ENCODE measurements around the gene CNTN5.

DNA sequence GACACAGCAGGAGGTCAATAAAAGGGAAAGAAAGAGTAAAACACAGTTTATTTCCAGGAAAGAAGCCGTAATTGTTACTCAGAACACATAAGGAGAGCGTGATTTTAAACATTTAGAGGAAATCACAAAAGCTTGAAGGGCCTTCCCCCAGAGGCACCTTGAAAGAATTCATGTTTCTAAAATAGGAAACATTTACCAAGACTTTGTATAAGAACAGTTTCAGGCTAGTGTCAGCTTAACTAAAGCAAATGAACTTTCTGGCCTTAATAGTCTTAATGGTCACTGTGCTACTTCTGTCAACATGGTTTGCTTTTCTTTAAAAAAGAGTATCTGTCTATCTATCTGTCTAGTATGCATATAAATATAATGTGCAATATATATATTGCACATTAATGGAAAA is 208.8 kb downstream of the CNTN5 start:
- TF ChIP-seq POLR2A (IDR thresholded peaks at IDR 0.05) = no peak
- TF ChIP-seq, protein P1, sequence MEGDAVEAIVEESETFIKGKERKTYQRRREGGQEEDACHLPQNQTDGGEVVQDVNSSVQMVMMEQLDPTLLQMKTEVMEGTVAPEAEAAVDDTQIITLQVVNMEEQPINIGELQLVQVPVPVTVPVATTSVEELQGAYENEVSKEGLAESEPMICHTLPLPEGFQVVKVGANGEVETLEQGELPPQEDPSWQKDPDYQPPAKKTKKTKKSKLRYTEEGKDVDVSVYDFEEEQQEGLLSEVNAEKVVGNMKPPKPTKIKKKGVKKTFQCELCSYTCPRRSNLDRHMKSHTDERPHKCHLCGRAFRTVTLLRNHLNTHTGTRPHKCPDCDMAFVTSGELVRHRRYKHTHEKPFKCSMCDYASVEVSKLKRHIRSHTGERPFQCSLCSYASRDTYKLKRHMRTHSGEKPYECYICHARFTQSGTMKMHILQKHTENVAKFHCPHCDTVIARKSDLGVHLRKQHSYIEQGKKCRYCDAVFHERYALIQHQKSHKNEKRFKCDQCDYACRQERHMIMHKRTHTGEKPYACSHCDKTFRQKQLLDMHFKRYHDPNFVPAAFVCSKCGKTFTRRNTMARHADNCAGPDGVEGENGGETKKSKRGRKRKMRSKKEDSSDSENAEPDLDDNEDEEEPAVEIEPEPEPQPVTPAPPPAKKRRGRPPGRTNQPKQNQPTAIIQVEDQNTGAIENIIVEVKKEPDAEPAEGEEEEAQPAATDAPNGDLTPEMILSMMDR (IDR thresholded peaks at IDR 0.05 in 4 of 5, conservative IDR thresholded peaks at IDR 0.05 in 1 of 5) = no peak

Data from gastrocnemius medialis (tissue), 4 donors.